RWPE2 (cell line): ENCODE data around the gene HDAC9.
"Not testable (repeated sequence)": the region's sequence is repeated elsewhere in the genome, so short reads cannot be mapped to it uniquely, and the experiment has no call there.

ENCODE experiments used
- ATAC-seq: fragments of 200-7000 bp; cut with Tn5 transposase; 3 replicates; pipeline ENCODE4 v1.9.1; 2021; ENCODE audit warnings: low read depth
- DNase-seq: peaks from one replicate; pipeline ENCODE4 v3.0.0-alpha.2; 2020; ENCODE audit warnings: low spot score
- H3K27ac ChIP-seq: fragments of 450-650 bp; 2 replicates; pipeline ENCODE4 v1.5.1; 2017; ENCODE audit warnings: mild to moderate bottlenecking; ENCODE audit not compliant: poor library complexity, severe bottlenecking
- H3K27me3 ChIP-seq: fragments of 250-450 bp; sonication (Bioruptor Pico); 2 replicates; pipeline ENCODE4 v1.5.1; 2021; ENCODE audit warnings: mild to moderate bottlenecking, moderate library complexity; ENCODE audit not compliant: insufficient read depth, poor library complexity, severe bottlenecking
- H3K36me3 ChIP-seq: fragments of 250-450 bp; sonication (Bioruptor Pico); 2 replicates; pipeline ENCODE4 v1.5.1; 2020; ENCODE audit warnings: low read depth, mild to moderate bottlenecking, moderate library complexity
- H3K4me1 ChIP-seq: fragments of 250-450 bp; sonication (Bioruptor Pico); 2 replicates; pipeline ENCODE4 v1.5.1; 2021; ENCODE audit warnings: mild to moderate bottlenecking, moderate library complexity; ENCODE audit not compliant: insufficient read depth, poor library complexity, severe bottlenecking
- H3K4me3 ChIP-seq: fragments of 250-450 bp; sonication (Bioruptor Pico); 2 replicates; pipeline ENCODE4 v1.5.1; 2021; ENCODE audit warnings: mild to moderate bottlenecking, moderate library complexity; ENCODE audit not compliant: severe bottlenecking
- H3K9me3 ChIP-seq: fragments of 250-450 bp; sonication (Bioruptor Pico); 2 replicates; pipeline ENCODE4 v1.5.1; 2021; ENCODE audit warnings: mild to moderate bottlenecking, moderate library complexity; ENCODE audit not compliant: severe bottlenecking
- TF ChIP-seq, protein P1 (sequence below): fragments of 450-650 bp; IDR thresholded peaks from one replicate; pipeline ENCODE4 v1.5.1; 2017; ENCODE audit warnings: mild to moderate bottlenecking, moderate library complexity; ENCODE audit not compliant: poor library complexity, severe bottlenecking

Gene HDAC9

GRCh38 chr7:18978108-18978495, 482.6 kb downstream of the HDAC9 start:
- Histone ChIP-seq H3K36me3 (no peaks in the 10 kb centered on the region), H3K9me3 (no peaks in the 10 kb centered on the region), H3K27ac (peak overlapping the region; percentile 88), H3K4me1 (peaks cover 50% of the 10 kb centered on the region), H3K4me3 (no peak overlapping the region), H3K27me3 (no peaks in the 10 kb centered on the region)
- ATAC-seq (peak; percentile 66), DNase-seq (no peak)
- TF ChIP-seq, protein P1, sequence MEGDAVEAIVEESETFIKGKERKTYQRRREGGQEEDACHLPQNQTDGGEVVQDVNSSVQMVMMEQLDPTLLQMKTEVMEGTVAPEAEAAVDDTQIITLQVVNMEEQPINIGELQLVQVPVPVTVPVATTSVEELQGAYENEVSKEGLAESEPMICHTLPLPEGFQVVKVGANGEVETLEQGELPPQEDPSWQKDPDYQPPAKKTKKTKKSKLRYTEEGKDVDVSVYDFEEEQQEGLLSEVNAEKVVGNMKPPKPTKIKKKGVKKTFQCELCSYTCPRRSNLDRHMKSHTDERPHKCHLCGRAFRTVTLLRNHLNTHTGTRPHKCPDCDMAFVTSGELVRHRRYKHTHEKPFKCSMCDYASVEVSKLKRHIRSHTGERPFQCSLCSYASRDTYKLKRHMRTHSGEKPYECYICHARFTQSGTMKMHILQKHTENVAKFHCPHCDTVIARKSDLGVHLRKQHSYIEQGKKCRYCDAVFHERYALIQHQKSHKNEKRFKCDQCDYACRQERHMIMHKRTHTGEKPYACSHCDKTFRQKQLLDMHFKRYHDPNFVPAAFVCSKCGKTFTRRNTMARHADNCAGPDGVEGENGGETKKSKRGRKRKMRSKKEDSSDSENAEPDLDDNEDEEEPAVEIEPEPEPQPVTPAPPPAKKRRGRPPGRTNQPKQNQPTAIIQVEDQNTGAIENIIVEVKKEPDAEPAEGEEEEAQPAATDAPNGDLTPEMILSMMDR = no peak

DNA sequence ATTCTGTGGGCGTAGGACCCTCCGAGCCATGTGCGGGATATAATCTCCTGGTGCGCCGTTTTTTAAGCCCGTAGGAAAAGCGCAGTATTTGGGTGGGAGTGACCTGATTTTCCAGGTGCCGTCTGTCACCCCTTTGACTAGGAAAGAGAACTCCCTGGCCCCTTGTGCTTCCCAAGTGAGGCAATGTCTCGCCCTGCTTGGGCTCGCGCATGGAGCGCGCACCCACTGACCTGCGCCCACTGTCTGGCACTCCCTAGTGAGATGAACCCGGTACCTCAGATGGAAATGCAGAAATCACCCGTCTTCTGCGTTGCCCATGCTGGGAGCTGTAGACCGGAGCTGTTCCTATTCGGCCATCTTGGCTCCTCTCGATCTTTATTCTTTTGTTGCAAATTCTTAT, 495.2 kb downstream of the HDAC9 start:
- not testable (repeated sequence) for H3K4me3 ChIP-seq, H3K27me3 ChIP-seq, ATAC-seq, H3K36me3 ChIP-seq, H3K4me1 ChIP-seq, H3K27ac ChIP-seq, DNase-seq, H3K9me3 ChIP-seq

GRCh38 chr7:18993933-18994668, 498.6 kb downstream of the HDAC9 start:
- DNase-seq (no peak), ATAC-seq (no peak)
- Histone ChIP-seq H3K36me3 (no peaks in the 10 kb centered on the region), H3K9me3 (no peaks in the 10 kb centered on the region), H3K4me1 (no peaks in the 10 kb centered on the region), H3K27me3 (no peaks in the 10 kb centered on the region), H3K4me3 (no peak overlapping the region), H3K27ac (no peak overlapping the region)
- TF ChIP-seq, protein P1 = no peak

DNA sequence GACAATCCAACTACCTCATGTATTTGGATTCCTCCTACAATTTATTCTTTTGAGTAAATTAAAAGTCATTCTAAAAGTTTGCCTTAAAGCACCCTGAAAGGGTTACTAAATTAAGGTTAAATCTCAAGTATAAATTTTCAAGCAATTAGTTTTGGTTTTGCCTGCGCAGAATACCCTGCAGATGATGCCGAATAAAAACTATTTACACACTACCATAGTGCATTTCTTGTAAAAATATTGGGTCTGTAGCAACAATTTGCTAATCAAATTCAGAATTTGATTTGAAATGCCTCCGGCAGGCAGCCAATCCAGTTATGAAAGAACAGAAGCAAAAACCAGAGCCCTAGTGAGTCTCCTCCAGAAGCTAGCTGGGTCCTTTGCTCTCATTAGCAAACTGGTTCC, 499.7 kb downstream of the HDAC9 start:
- TF ChIP-seq, protein P1 = no peak
- H3K9me3 ChIP-seq = no peaks in the 10 kb centered on the region
- no peaks in the 10 kb centered on the region for H3K36me3 ChIP-seq
- no peak overlapping the region for H3K27ac ChIP-seq
- DNase-seq = no peak
- H3K27me3 ChIP-seq = no peaks in the 10 kb centered on the region
- ATAC-seq = no peak
- H3K4me1 ChIP-seq = no peaks in the 10 kb centered on the region
- no peak overlapping the region for H3K4me3 ChIP-seq

GRCh38 chr7:18995811-18996426, 500.4 kb downstream of the HDAC9 start:
- H3K27me3 ChIP-seq = no peaks in the 10 kb centered on the region
- no peak overlapping the region for H3K4me3 ChIP-seq
- TF ChIP-seq, protein P1 = no peak
- H3K27ac ChIP-seq = no peak overlapping the region
- no peaks in the 10 kb centered on the region for H3K4me1 ChIP-seq
- no peak for ATAC-seq
- no peak for DNase-seq
- no peaks in the 10 kb centered on the region for H3K36me3 ChIP-seq
- H3K9me3 ChIP-seq = no peaks in the 10 kb centered on the region
